Measurements from ENCODE around the gene FGF21.
A peak's percentile ranks its signal among the peaks of the same experiment; 100 is the strongest.

The FGF21 gene

GRCh38 chr19:48749571-48750198 is 5.6 kb upstream of the FGF21 start:
- TF ChIP-seq, protein P1, sequence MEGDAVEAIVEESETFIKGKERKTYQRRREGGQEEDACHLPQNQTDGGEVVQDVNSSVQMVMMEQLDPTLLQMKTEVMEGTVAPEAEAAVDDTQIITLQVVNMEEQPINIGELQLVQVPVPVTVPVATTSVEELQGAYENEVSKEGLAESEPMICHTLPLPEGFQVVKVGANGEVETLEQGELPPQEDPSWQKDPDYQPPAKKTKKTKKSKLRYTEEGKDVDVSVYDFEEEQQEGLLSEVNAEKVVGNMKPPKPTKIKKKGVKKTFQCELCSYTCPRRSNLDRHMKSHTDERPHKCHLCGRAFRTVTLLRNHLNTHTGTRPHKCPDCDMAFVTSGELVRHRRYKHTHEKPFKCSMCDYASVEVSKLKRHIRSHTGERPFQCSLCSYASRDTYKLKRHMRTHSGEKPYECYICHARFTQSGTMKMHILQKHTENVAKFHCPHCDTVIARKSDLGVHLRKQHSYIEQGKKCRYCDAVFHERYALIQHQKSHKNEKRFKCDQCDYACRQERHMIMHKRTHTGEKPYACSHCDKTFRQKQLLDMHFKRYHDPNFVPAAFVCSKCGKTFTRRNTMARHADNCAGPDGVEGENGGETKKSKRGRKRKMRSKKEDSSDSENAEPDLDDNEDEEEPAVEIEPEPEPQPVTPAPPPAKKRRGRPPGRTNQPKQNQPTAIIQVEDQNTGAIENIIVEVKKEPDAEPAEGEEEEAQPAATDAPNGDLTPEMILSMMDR (IDR thresholded peaks at IDR 0.05; ENCODE audit: insufficient read depth, low read depth, low read length, missing control alignments) = no peak
- H3K4me3 ChIP-seq (ENCODE audit: low read length) = no peak overlapping the region
- no peak for DNase-seq (ENCODE audit: low read depth)

GRCh38 chr19:48750351-48750750 is 5.0 kb upstream of the FGF21 start:
- TF ChIP-seq, protein P1 (IDR thresholded peaks at IDR 0.05; ENCODE audit: insufficient read depth, low read depth, low read length, missing control alignments) = no peak
- no peak for DNase-seq (ENCODE audit: low read depth)
- no peak overlapping the region for H3K4me3 ChIP-seq (ENCODE audit: low read length)

- TF ChIP-seq, protein P1 (IDR thresholded peaks at IDR 0.05; ENCODE audit: insufficient read depth, low read depth, low read length, missing control alignments) = no peak
- no peak for DNase-seq (ENCODE audit: low read depth)
- peak overlapping the region; percentile 77 for H3K4me3 ChIP-seq (ENCODE audit: low read length)
These were observed 4.4 kb upstream of the FGF21 start for GRCh38 chr19:48750771-48751504.

- TF ChIP-seq, protein P1 (IDR thresholded peaks at IDR 0.05; ENCODE audit: insufficient read depth, low read depth, low read length, missing control alignments) = no peak
- peak overlapping the region; percentile 77 for H3K4me3 ChIP-seq (ENCODE audit: low read length)
- DNase-seq (ENCODE audit: low read depth) = no peak
These were observed 3.4 kb upstream of the FGF21 start for GRCh38 chr19:48751845-48752495.

- peak within 1 kb of the TSS; percentile 77 for H3K4me3 ChIP-seq (ENCODE audit: low read length)
- DNase-seq (ENCODE audit: low read depth) = peak; percentile 96
- TF ChIP-seq, protein P1 (IDR thresholded peaks at IDR 0.05; ENCODE audit: insufficient read depth, low read depth, low read length, missing control alignments) = no peak
These were observed 2.6 kb upstream of the FGF21 start, which contains the start of gene FUT1 for GRCh38 chr19:48752496-48753365. Gene FUT1, minus strand, starts transcription at chr19:48752641. Its CDS starts 1,360 bp downstream, at chr19:48751281.

GRCh38 chr19:48755787-48756186 is 463 bp downstream of the FGF21 start:
- TF ChIP-seq, protein P1 (IDR thresholded peaks at IDR 0.05; ENCODE audit: insufficient read depth, low read depth, low read length, missing control alignments) = no peak
- no peak overlapping the region for H3K4me3 ChIP-seq (ENCODE audit: low read length)
- DNase-seq (ENCODE audit: low read depth) = no peak

All from epithelial cell of esophagus (primary cell).